Sigmoid colon (tissue), 7 donors: Measurements from ENCODE around the gene CLEC16A. TPM values are rescaled to one million over a fixed set of nuclear protein-coding genes. Genes with fewer than 3 reads are reported as not detected.

ENCODE experiments used
- DNase-seq: peaks from one replicate; pipeline ENCODE4 v3.0.0-alpha.2; 2019
- H3K27ac ChIP-seq, 4 donors: fragments of 200-600 bp; sonication (generic); one replicate each; pipeline ENCODE4 v1.5.1; 2016 to 2019; ENCODE audit warnings: mild to moderate bottlenecking in 1 of 4
- H3K27me3 ChIP-seq, 3 donors: fragments of 200-600 bp; sonication (generic); one replicate each; pipeline ENCODE4 v1.5.1; 2019; ENCODE audit warnings: mild to moderate bottlenecking in 1 of 3
- H3K36me3 ChIP-seq, 4 donors: fragments of 200-600 bp; sonication (generic); one replicate each; pipeline ENCODE4 v1.5.1; 2016 to 2019
- H3K4me1 ChIP-seq, 4 donors: fragments of 200-600 bp; sonication (generic); one replicate each; pipeline ENCODE4 v1.5.1; 2017 to 2019
- H3K4me3 ChIP-seq, 4 donors: fragments of 200-600 bp; sonication (generic); one replicate each; pipeline ENCODE4 v1.5.1; 2017 to 2019; ENCODE audit warnings: mild to moderate bottlenecking in 2 of 4, moderate library complexity in 1 of 4
- H3K9me3 ChIP-seq, 4 donors: fragments of 200-600 bp in 3 of 4; sonication (generic) in 3 of 4; one replicate each; pipeline versions ENCODE4 v1.5.1 to v1.6.1; 2013 to 2019
- EP300 ChIP-seq, 4 donors: sonication (generic); formaldehyde crosslinking; IDR thresholded peaks; one replicate each; pipeline ENCODE4 v1.6.1; 2017; ENCODE audit warnings: antibody characterized with exemption in 4 of 4
- POLR2A ChIP-seq, 2 donors: fragments of 450-650 bp; IDR thresholded peaks; one replicate each; pipeline ENCODE4 v1.6.1; 2016; ENCODE audit warnings: antibody characterized with exemption in 2 of 2, mild to moderate bottlenecking in 2 of 2, moderate library complexity in 2 of 2
- POLR2AphosphoS5 ChIP-seq, 4 donors: sonication (generic); formaldehyde crosslinking; IDR thresholded peaks; one replicate each; pipeline ENCODE4 v1.6.1; 2017; ENCODE audit warnings: antibody characterized with exemption in 4 of 4
- WGBS, 2 donors: extraction: QIAGEN DNeasy Blood & Tissue Kit; methylation state at CpG; one replicate each; pipeline ENCODE4 v1.1.7; 2013; 5-methylcytosine and 5-hydroxymethylcytosine counted together
- intact Hi-C: fragments of 100-400 bp; cut with DNase I; formaldehyde crosslinking; loops from one replicate; pipeline ENCODE4 v1.15.1; 2023
- polyA plus RNA-seq, 3 donors: library from polyadenylated mRNA; stranded (reverse); fragments of 200-250 nt; gene quantifications; one replicate each; pipeline ENCODE4 v1.2.3, GENCODE V29; 2013
- total RNA-seq, 4 donors: library from RNA; depleted of rRNA; stranded (reverse); fragments of >200 nt; gene quantifications; one replicate each; pipeline ENCODE4 v1.1.0, GENCODE V29; 2016
- TF ChIP-seq, protein P1 (sequence below), 4 experiments: fragments of 450-650 bp in 3 of 4; fragments of 200-600 bp in 1 of 4; IDR thresholded peaks; one replicate each; pipeline ENCODE4 v1.5.1; 2016 to 2019; ENCODE audit warnings: antibody characterized with exemption in 4 of 4, mild to moderate bottlenecking in 3 of 4, moderate library complexity in 2 of 4
- donor health status: healthy with polysubstance abuse.
- donor health status: Bipolar disorder and iron deficiency.
- donor health status: healthy.

The CLEC16A gene
- total and polyA plus RNA-seq, 7 donors: 9.6 to 35.2 (median 24.6) TPM

GRCh38 chr16:11194913-11195312 is 250.5 kb downstream of the CLEC16A start:
- no peaks in the 10 kb centered on the region for H3K4me1 ChIP-seq
- H3K36me3 ChIP-seq: no peaks in the 10 kb centered on the region
- DNase-seq: no peak
- 67 to 71% methylated on average over 5 of the region's 5 CpGs for WGBS, 2 donors
- TF ChIP-seq POLR2AphosphoS5 (IDR thresholded peaks at IDR 0.05) (no peak), EP300 (IDR thresholded peaks at IDR 0.05) (no peak), POLR2A (IDR thresholded peaks at IDR 0.05) (no peak)
- TF ChIP-seq, protein P1, sequence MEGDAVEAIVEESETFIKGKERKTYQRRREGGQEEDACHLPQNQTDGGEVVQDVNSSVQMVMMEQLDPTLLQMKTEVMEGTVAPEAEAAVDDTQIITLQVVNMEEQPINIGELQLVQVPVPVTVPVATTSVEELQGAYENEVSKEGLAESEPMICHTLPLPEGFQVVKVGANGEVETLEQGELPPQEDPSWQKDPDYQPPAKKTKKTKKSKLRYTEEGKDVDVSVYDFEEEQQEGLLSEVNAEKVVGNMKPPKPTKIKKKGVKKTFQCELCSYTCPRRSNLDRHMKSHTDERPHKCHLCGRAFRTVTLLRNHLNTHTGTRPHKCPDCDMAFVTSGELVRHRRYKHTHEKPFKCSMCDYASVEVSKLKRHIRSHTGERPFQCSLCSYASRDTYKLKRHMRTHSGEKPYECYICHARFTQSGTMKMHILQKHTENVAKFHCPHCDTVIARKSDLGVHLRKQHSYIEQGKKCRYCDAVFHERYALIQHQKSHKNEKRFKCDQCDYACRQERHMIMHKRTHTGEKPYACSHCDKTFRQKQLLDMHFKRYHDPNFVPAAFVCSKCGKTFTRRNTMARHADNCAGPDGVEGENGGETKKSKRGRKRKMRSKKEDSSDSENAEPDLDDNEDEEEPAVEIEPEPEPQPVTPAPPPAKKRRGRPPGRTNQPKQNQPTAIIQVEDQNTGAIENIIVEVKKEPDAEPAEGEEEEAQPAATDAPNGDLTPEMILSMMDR (IDR thresholded peaks at IDR 0.05): no peak
- intact Hi-C loops: no loop called here
- no peaks in the 10 kb centered on the region for H3K27me3 ChIP-seq
- H3K27ac ChIP-seq: no peak overlapping the region
- no peak overlapping the region for H3K4me3 ChIP-seq
- H3K9me3 ChIP-seq: no peaks in the 10 kb centered on the region

DNA sequence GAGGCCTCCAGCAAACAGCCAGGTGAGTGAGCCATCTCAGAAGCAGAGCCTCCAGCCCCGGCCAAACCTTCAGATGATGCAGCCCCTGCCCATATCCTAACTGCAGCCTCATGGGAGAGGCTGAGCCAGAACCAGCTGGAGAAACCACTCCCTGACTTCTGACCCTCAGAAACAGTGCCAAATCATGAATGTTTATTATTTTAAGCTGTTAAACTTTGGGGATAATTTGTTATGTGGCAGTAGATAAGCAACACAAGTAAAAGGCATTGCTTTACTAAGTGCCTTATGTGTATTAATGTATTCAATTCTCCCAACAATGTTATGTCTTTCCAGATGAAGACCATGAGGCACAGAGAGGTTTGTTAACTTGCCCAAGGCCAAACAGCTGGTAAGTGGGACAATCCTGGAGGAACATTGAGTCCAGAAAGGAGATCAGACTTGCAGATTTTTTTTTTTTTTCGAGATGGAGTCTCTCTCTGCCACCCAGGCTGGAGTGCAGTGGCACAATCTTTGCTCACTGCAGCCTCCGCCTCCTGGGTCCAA is 252.0 kb downstream of the CLEC16A start:
- 61 to 70% methylated on average over 3 of the region's 3 CpGs for WGBS, 2 donors
- H3K9me3 ChIP-seq: no peaks in the 10 kb centered on the region
- H3K27me3 ChIP-seq: no peaks in the 10 kb centered on the region
- H3K27ac ChIP-seq: no peak overlapping the region
- H3K4me1 ChIP-seq: no peaks in the 10 kb centered on the region
- intact Hi-C loops: no loop called here
- no peak for DNase-seq
- H3K36me3 ChIP-seq: no peaks in the 10 kb centered on the region
- TF ChIP-seq POLR2AphosphoS5 (IDR thresholded peaks at IDR 0.05) (no peak), EP300 (IDR thresholded peaks at IDR 0.05) (no peak), POLR2A (IDR thresholded peaks at IDR 0.05) (no peak)
- TF ChIP-seq, protein P1 (IDR thresholded peaks at IDR 0.05): no peak
- H3K4me3 ChIP-seq: no peak overlapping the region

GRCh38 chr16:11198375-11198774 is 254.0 kb downstream of the CLEC16A start:
- H3K4me3 ChIP-seq: no peak overlapping the region
- TF ChIP-seq POLR2A (IDR thresholded peaks at IDR 0.05) (no peak), POLR2AphosphoS5 (IDR thresholded peaks at IDR 0.05) (no peak), EP300 (IDR thresholded peaks at IDR 0.05) (no peak)
- TF ChIP-seq, protein P1 (IDR thresholded peaks at IDR 0.05): no peak
- DNase-seq: no peak
- H3K9me3 ChIP-seq: no peaks in the 10 kb centered on the region
- H3K27me3 ChIP-seq: no peaks in the 10 kb centered on the region
- no peaks in the 10 kb centered on the region for H3K4me1 ChIP-seq
- no peak overlapping the region for H3K27ac ChIP-seq
- no peaks in the 10 kb centered on the region for H3K36me3 ChIP-seq
- WGBS, 2 donors: 44 to 68% methylated on average over 5 of the region's 5 CpGs
- intact Hi-C loops: no loop called here

GRCh38 chr16:11198828-11199227 is 254.5 kb downstream of the CLEC16A start:
- 18 to 58% methylated on average over 8 of the region's 8 CpGs for WGBS, 2 donors
- TF ChIP-seq POLR2AphosphoS5 (IDR thresholded peaks at IDR 0.05) (no peak), EP300 (IDR thresholded peaks at IDR 0.05) (no peak), POLR2A (IDR thresholded peaks at IDR 0.05) (no peak)
- TF ChIP-seq, protein P1 (IDR thresholded peaks at IDR 0.05): no peak

GRCh38 chr16:11200592-11200991 is 256.2 kb downstream of the CLEC16A start:
- DNase-seq: no peak
- H3K4me1 ChIP-seq: no peaks in the 10 kb centered on the region
- 83 to 88% methylated on average over 10 of the region's 10 CpGs for WGBS, 2 donors
- H3K9me3 ChIP-seq: no peaks in the 10 kb centered on the region
- intact Hi-C loops: no loop called here
- H3K27me3 ChIP-seq: no peaks in the 10 kb centered on the region
- TF ChIP-seq, protein P1 (IDR thresholded peaks at IDR 0.05): no peak
- no peak for TF ChIP-seq POLR2AphosphoS5 (IDR thresholded peaks at IDR 0.05)
- TF ChIP-seq EP300 (IDR thresholded peaks at IDR 0.05): no peak
- TF ChIP-seq POLR2A (IDR thresholded peaks at IDR 0.05): no peak
- no peaks in the 10 kb centered on the region for H3K36me3 ChIP-seq
- no peak overlapping the region for H3K27ac ChIP-seq
- no peak overlapping the region for H3K4me3 ChIP-seq

More at GRCh38 chr16:11198828-11199227, 254.5 kb downstream of the CLEC16A start:
- Histone ChIP-seq H3K36me3 (no peaks in the 10 kb centered on the region), H3K4me3 (no peak overlapping the region), H3K27ac (no peak overlapping the region), H3K9me3 (no peaks in the 10 kb centered on the region), H3K4me1 (no peaks in the 10 kb centered on the region), H3K27me3 (no peaks in the 10 kb centered on the region)
- no peak for DNase-seq
- intact Hi-C loops: no loop called here
